HepG2 (cell line): ENCODE results near the gene ACSF3. TPM values are rescaled to one million over a fixed set of nuclear protein-coding genes. Genes with fewer than 3 reads are reported as not detected.

ENCODE experiments used
- AGO1 ChIP-seq: fragments of 200-400 bp; formaldehyde crosslinking; IDR thresholded peaks from 2 replicates; pipeline ENCODE4 v1.6.1; 2017; ENCODE audit warnings: mild to moderate bottlenecking, low read depth, low read length, moderate library complexity; ENCODE audit not compliant: poor library complexity, severe bottlenecking
- AKAP8 ChIP-seq: sonication (generic); formaldehyde crosslinking; IDR thresholded peaks from 2 replicates; pipeline ENCODE4 v1.5.1; 2020; ENCODE audit warnings: mild to moderate bottlenecking, missing genetic modification reagents
- FOXM1 ChIP-seq: sonication (generic); formaldehyde crosslinking; IDR thresholded peaks from 2 replicates; pipeline ENCODE4 v1.5.0; 2020; ENCODE audit warnings: missing genetic modification reagents
- GPN1 ChIP-seq: sonication (generic); formaldehyde crosslinking; IDR thresholded peaks from 2 replicates; pipeline ENCODE4 v1.5.1; 2020; ENCODE audit warnings: missing genetic modification reagents, borderline replicate concordance
- KDM2A ChIP-seq: sonication (generic); formaldehyde crosslinking; IDR thresholded peaks from 2 replicates; pipeline ENCODE4 v1.4.0; 2020; ENCODE audit warnings: low read depth, missing genetic modification reagents, borderline replicate concordance
- NR0B2 ChIP-seq: sonication (generic); formaldehyde crosslinking; IDR thresholded peaks from 2 replicates; pipeline ENCODE4 v1.4.0; 2020; ENCODE audit warnings: mild to moderate bottlenecking, missing genetic modification reagents
- PCBP1 ChIP-seq: fragments of 200-400 bp; formaldehyde crosslinking; IDR thresholded peaks from 2 replicates; pipeline ENCODE4 v1.6.1; 2017; ENCODE audit warnings: mild to moderate bottlenecking, low read depth, low read length, borderline replicate concordance
- RBFOX2 ChIP-seq: fragments of 200-400 bp; formaldehyde crosslinking; IDR thresholded peaks from 2 replicates; pipeline ENCODE4 v1.6.1; 2017; ENCODE audit warnings: low read depth, mild to moderate bottlenecking, low read length
- RBM22 ChIP-seq: fragments of 200-400 bp; formaldehyde crosslinking; optimal IDR thresholded peaks from 2 replicates; pipeline ENCODE3; 2017; ENCODE audit warnings: mild to moderate bottlenecking, low read length, moderate library complexity
- SATB2 ChIP-seq: sonication (generic); formaldehyde crosslinking; IDR thresholded peaks from 2 replicates; pipeline ENCODE4 v1.5.0; 2020; ENCODE audit warnings: missing genetic modification reagents
- SOX6 ChIP-seq, 2 experiments: fragments of 450-650 bp in 1 of 2; sonication (generic) in 1 of 2; formaldehyde crosslinking in 1 of 2; IDR thresholded peaks; 2 replicates each; pipeline versions ENCODE4 v1.4.0 to v1.6.1; 2017 to 2020; ENCODE audit warnings: antibody characterized with exemption in 1 of 2, mild to moderate bottlenecking in 1 of 2, missing genetic modification reagents in 1 of 2
- TFE3 ChIP-seq: IDR thresholded peaks from 2 replicates; pipeline ENCODE4 v1.6.1; 2016
- ZBTB34 ChIP-seq: sonication (generic); formaldehyde crosslinking; IDR thresholded peaks from 2 replicates; pipeline ENCODE4 v1.8.0; 2022; ENCODE audit warnings: mild to moderate bottlenecking, missing genetic modification reagents
- ZBTB8A ChIP-seq: sonication (generic); formaldehyde crosslinking; IDR thresholded peaks from 2 replicates; pipeline ENCODE4 v1.4.0; 2020; ENCODE audit warnings: mild to moderate bottlenecking, low read depth, missing genetic modification reagents, borderline replicate concordance
- ZC3H13 ChIP-seq: sonication (generic); formaldehyde crosslinking; IDR thresholded peaks from 2 replicates; pipeline ENCODE4 v1.8.1; 2023; ENCODE audit warnings: mild to moderate bottlenecking, missing genetic modification reagents, moderate library complexity
- ZFYVE20 ChIP-seq: sonication (generic); formaldehyde crosslinking; IDR thresholded peaks from 2 replicates; pipeline ENCODE4 v1.8.0; 2023; ENCODE audit warnings: low read depth, mild to moderate bottlenecking, moderate library complexity, missing genetic modification reagents, borderline replicate concordance
- ZHX1 ChIP-seq: sonication (generic); formaldehyde crosslinking; IDR thresholded peaks from 2 replicates; pipeline ENCODE4 v1.8.1; 2022; ENCODE audit warnings: low read depth, mild to moderate bottlenecking, missing genetic modification reagents
- ZIK1 ChIP-seq: sonication (generic); formaldehyde crosslinking; IDR thresholded peaks from 2 replicates; pipeline ENCODE4 v1.5.0; 2020; ENCODE audit warnings: mild to moderate bottlenecking, low read depth, missing genetic modification reagents, borderline replicate concordance
- ZNF263 ChIP-seq: sonication (generic); formaldehyde crosslinking; IDR thresholded peaks from 2 replicates; pipeline ENCODE4 v1.4.0; 2020; ENCODE audit warnings: missing genetic modification reagents
- ZNF768 ChIP-seq: sonication (generic); formaldehyde crosslinking; IDR thresholded peaks from 2 replicates; pipeline ENCODE4 v1.4.0; 2020; ENCODE audit warnings: missing genetic modification reagents
- ZNF773 ChIP-seq: sonication (generic); formaldehyde crosslinking; IDR thresholded peaks from 2 replicates; pipeline ENCODE4 v1.4.0; 2020; ENCODE audit warnings: missing genetic modification reagents, borderline replicate concordance
- polyA plus RNA-seq, 8 experiments: library from polyadenylated mRNA; depleted of rRNA in 3 of 8; stranded (reverse) in 7 of 8; unstranded in 1 of 8; fragments of >200 nt; fragmentation: Illumina TruSeq in 4 of 8; extraction: Trizol in 4 of 8; gene quantifications; 2 replicates each; pipeline versions ENCODE4 v1.2.1 to v1.2.3, GENCODE V29; 2011 to 2016; ENCODE audit warnings: low read depth in 4 of 8, missing spikeins in 1 of 8, mixed read lengths in 1 of 8; ENCODE audit not compliant: insufficient read depth in 1 of 8
- total RNA-seq, 5 experiments: library from RNA; depleted of rRNA; stranded (reverse); fragments of >200 nt; fragmentation: Illumina TruSeq; extraction: Trizol; gene quantifications; 2 replicates each; pipeline ENCODE4 v1.2.3, GENCODE V29; 2016; ENCODE audit warnings: low read depth in 1 of 5

The ACSF3 gene
- total and polyA plus RNA-seq, 2 of the 13 experiments (the other 11 are each of a cell fraction or from before 2014, with no cell fraction given) = 14.9 to 30.6 TPM

GRCh38 chr16:89194340-89195311 lies 101.0 kb downstream of the ACSF3 start (continued):
- TF ChIP-seq AKAP8 (CRISPR knock-in tag) (0 out of 2 replicates have a peak, but pooled peaks have one; percentile 6), ZFYVE20 (CRISPR knock-in tag) (0 out of 2 replicates have a peak, but pooled peaks have one; percentile 22), ZC3H13 (CRISPR knock-in tag) (peak; percentile 37; the same call in 1 of the 2 replicates), ZNF768 (CRISPR knock-in tag) (peak; percentile 7; the same call in 1 of the 2 replicates), ZNF263 (CRISPR knock-in tag) (no peak), RBFOX2 (peak; percentile 72), NR0B2 (CRISPR knock-in tag) (no peak), TFE3 (CRISPR knock-in tag) (no peak), RBM22 (peak; percentile 19), ZBTB34 (CRISPR knock-in tag) (no peak), FOXM1 (no peak), ZIK1 (CRISPR knock-in tag) (no peak), GPN1 (CRISPR knock-in tag) (no peak), SATB2 (CRISPR knock-in tag) (no peak), ZNF773 (CRISPR knock-in tag) (no peak), SOX6 (IDR thresholded peaks at IDR 0.05) (no peak), SOX6 (CRISPR knock-in tag; IDR thresholded peaks at IDR 0.05) (0 out of 2 replicates have a peak, but pooled peaks have one; percentile 13), ZBTB8A (CRISPR knock-in tag) (no peak), ZHX1 (0 out of 2 replicates have a peak, but pooled peaks have one; percentile 61), KDM2A (0 out of 2 replicates have a peak, but pooled peaks have one; percentile 43), AGO1 (peak; percentile 4), PCBP1 (0 out of 2 replicates have a peak, but pooled peaks have one; percentile 28)
